PFSK-1 (cell line): ENCODE data around the gene FAM120B.

Source experiments
- POLR2AphosphoS5 ChIP-seq: IDR thresholded peaks from 2 replicates; pipeline ENCODE4 v1.6.1; 2012; ENCODE audit warnings: low read depth, mild to moderate bottlenecking, control low read depth, low read length, moderate library complexity
- SIN3A ChIP-seq: IDR thresholded peaks from 2 replicates; pipeline ENCODE4 v1.6.1; 2012; ENCODE audit warnings: mild to moderate bottlenecking, low read length, moderate library complexity, borderline replicate concordance; ENCODE audit not compliant: insufficient read depth
- TAF1 ChIP-seq: IDR thresholded peaks from 2 replicates; pipeline ENCODE4 v1.6.1; 2012; ENCODE audit warnings: low read length, control low read depth, borderline replicate concordance; ENCODE audit not compliant: insufficient read depth
- TF ChIP-seq, protein P1 (sequence below), 2 experiments: IDR thresholded peaks; 2 replicates each; pipeline versions ENCODE4 v1.6.1 to v1.8.0; 2011 to 2012; ENCODE audit warnings: low read depth in 2 of 2, low read length in 2 of 2, control low read depth in 1 of 2, inconsistent platforms in 1 of 2, mild to moderate bottlenecking in 1 of 2, moderate library complexity in 1 of 2; ENCODE audit not compliant: insufficient read depth in 1 of 2

DNA sequence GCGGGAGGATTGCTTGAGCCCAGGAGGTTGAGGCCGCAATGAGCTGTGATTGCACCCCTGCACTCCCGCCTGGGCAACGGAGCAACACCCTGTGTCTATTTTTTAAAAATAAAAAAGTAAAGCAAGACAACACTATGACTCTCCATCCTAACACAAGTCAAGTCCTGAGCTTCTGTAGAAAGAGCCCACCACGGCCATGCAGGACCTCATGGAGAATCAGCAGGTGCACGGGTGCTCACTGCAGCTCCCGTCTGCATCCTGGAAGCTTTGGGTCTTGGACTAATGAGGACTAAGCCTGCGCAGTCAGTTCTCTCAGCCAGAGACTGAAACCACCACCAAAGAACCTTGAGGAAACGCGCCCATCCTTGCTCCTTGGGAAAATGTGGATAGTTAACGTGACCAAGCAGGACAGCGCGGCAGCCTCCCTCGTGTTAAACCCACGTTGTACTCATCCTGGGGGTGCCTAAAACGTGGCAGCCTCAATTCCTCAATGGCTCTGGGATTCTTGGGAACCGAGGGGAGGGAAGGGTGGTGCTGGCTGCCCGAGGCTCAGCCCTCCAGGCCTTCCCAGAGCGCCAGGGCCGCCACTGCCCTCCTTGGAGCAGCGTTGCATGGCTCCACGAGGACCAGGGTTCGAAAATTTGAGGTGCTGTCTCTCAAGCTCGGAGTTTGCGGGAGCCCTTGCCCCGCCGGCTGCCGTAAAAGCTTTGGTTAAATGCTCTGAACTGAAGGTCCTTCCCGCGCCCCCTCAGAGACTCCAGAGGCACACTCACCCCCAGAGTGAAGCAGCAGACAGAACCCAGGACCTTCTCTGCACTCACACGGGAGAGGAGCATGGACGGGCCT is 44.7 kb upstream of the FAM120B start:
- no peak for TF ChIP-seq POLR2AphosphoS5
- TF ChIP-seq TAF1: no peak
- TF ChIP-seq, protein P1, sequence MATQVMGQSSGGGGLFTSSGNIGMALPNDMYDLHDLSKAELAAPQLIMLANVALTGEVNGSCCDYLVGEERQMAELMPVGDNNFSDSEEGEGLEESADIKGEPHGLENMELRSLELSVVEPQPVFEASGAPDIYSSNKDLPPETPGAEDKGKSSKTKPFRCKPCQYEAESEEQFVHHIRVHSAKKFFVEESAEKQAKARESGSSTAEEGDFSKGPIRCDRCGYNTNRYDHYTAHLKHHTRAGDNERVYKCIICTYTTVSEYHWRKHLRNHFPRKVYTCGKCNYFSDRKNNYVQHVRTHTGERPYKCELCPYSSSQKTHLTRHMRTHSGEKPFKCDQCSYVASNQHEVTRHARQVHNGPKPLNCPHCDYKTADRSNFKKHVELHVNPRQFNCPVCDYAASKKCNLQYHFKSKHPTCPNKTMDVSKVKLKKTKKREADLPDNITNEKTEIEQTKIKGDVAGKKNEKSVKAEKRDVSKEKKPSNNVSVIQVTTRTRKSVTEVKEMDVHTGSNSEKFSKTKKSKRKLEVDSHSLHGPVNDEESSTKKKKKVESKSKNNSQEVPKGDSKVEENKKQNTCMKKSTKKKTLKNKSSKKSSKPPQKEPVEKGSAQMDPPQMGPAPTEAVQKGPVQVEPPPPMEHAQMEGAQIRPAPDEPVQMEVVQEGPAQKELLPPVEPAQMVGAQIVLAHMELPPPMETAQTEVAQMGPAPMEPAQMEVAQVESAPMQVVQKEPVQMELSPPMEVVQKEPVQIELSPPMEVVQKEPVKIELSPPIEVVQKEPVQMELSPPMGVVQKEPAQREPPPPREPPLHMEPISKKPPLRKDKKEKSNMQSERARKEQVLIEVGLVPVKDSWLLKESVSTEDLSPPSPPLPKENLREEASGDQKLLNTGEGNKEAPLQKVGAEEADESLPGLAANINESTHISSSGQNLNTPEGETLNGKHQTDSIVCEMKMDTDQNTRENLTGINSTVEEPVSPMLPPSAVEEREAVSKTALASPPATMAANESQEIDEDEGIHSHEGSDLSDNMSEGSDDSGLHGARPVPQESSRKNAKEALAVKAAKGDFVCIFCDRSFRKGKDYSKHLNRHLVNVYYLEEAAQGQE (IDR thresholded peaks at IDR 0.05; ENCODE audit: insufficient read depth in 1 of 2, low read depth in 2 of 2, low read length in 2 of 2): no peak
- no peak for TF ChIP-seq SIN3A
